Measurements from ENCODE around the gene C9orf72.

- TF ChIP-seq CTCF (IDR thresholded peaks at IDR 0.05) (no peak), POLR2A (IDR thresholded peaks at IDR 0.05) (no peak)
These were observed 34.6 kb downstream of the C9orf72 start for GRCh38 chr9:27538647-27539046.
